Stimulated activated CD4-positive, alpha-beta T cell treated with anti-CD3 and anti-CD28 coated beads, Interleukin-1b, Interleukin-23, amount 100 ng/mL, for 48 hours (primary cell): ENCODE data around the gene GREB1.
A peak's percentile ranks its signal among the peaks of the same experiment; 100 is the strongest.

Experiments
- DNase-seq: peaks from one replicate; pipeline ENCODE4 v3.0.0-alpha.2; 2020

GREB1 gene

GRCh38 chr2:11667194-11667593, 133.3 kb downstream of the GREB1 start:
- no peak for DNase-seq

DNA sequence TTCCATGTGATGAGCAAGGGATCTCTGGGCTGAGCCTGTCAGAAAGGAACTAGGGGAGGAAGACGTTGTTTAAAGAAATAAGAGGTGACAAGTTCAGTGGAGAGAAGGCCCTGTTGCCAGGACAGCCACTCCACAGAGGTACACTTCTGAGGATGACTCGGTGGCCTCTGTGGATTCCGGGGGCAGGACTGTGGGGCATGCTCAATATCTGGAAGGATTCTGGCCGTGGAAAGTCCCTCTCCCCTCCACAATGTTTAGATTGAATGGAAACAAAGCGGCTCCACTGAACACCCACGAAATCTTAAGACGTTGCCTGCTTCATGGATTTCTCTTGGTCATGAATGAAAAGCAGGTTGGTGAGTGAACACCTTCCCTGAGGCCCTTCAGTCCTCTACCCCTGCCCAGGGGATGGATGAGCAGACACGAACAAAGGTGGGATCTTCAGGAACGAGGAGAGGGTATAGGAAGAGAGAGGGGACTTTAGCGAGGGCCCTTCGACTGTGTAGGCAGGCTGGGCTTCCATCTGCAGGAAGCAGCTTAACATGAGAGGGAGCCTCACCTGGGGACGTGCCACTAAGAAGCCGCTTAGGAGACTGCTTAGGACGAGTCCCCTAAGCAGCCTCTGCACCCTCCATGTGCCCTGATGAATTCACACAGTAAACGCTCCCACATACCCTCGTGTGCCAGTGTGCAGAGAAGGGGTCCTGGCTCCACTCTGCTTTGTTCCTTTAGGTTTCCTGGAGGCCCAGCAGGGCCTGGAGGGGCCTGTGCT, 134.2 kb downstream of the GREB1 start:
- no peak for DNase-seq

DNA sequence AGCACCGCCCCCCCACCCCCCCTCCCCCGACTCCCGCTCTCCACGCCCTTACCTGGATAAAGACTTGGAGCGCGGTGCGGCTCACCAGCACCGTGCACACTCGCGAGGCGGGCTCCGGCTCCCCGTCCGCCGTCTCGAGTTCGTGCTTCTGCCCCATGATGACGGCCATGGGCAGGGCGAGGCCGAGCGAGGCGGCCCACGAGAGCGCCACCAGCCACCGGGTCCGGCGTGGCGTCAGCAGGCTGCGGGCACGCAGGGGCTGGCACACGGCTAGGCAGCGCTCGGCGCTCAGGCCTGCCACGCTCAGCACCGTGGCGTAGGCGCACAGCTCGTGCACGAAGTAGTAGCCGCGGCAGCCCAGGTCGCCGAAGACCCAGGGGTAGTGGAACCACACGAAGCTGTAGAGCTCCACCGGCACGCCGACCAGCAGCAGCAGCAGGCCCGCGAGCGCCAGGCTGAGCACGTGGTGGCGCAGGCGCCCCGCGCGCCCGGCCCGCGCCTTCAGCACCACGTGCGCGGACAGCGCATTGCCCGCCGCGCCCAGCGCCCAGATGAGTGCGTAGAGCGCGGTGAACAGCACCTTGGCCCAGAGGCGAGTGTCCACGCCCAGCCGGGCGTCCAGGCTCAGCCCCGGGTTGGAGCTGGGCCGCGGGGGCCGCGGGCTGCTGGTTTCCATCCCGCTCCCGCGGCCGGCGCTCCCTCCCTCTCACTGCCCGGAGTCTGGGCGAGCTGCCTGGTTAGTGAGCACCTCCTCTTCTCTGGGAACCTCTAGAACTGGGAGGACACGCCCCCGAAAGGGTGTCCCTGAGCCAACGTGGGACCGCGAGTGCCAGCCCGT, 135.8 kb downstream of the GREB1 start, which contains the start of gene NTSR2:
NTSR2 (minus strand) TSS at position 742 of the 838 bp plus-strand sequence; CDS start at position 676, 66 bp downstream.
- peak; percentile 38 for DNase-seq

GRCh38 chr2:11672407-11672806, 138.6 kb downstream of the GREB1 start:
- no peak for DNase-seq

- no peak for DNase-seq
These were observed 141.1 kb downstream of the GREB1 start for GRCh38 chr2:11674983-11675382.

- no peak for DNase-seq
These were observed 141.7 kb downstream of the GREB1 start for GRCh38 chr2:11675423-11676112.

DNA sequence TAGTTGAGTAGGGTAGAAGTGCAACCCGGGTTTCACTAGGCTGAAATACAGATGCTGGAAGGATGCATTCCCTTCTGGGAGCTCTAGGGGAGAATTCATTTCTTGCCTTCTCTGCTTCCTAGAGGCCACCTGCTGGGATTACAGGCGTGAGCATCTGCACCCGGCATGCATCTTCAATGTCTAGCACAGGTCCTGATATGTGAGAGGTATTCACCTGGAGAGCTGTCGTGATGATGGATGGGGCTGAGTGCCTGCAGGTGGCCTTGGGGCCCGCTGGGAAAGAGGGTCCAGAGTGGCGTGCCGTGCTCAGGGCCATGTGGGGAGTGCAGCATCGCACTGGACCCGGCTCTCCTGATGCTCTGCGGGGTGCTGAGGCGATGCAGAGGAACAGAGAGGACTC, 142.8 kb downstream of the GREB1 start:
- DNase-seq, result no peak

- no peak for DNase-seq
These were observed 143.6 kb downstream of the GREB1 start for GRCh38 chr2:11677136-11678055.

DNA sequence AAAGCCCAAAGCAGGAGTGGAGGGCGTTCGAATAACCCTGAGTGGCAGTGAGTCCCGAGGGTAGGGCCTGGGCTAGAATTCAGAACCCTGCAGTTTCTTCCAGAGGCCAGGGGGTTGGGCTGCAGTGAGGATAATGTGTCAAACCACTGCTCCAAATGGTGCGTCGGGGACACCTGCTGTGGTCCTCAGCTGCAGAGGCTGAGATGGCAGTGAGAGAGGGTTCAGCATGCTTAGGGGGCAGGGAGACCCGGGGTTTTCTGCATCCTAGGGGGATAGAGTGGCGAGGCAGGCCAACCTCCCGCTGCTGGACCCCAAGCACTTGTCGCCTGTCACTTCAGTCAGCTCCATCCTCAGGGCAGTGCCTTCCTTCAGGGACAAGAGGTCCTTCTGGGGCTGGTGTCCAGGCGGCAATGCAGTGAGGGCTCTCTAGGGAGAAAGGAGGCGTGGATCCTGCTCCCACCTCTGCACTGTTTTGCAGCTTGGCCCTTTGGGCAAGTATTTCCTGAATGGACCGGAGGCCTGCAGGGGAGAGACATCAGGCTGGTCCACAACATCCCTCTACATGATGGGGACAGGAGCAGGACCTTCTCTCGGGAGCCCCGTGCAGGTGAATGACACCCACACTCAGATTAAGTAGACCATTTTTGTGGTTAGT, 144.6 kb downstream of the GREB1 start:
- DNase-seq, result no peak

- DNase-seq, result no peak
These were observed 145.2 kb downstream of the GREB1 start for GRCh38 chr2:11679016-11679415.

- DNase-seq, result no peak
These were observed 145.8 kb downstream of the GREB1 start for GRCh38 chr2:11679486-11680181.

DNA sequence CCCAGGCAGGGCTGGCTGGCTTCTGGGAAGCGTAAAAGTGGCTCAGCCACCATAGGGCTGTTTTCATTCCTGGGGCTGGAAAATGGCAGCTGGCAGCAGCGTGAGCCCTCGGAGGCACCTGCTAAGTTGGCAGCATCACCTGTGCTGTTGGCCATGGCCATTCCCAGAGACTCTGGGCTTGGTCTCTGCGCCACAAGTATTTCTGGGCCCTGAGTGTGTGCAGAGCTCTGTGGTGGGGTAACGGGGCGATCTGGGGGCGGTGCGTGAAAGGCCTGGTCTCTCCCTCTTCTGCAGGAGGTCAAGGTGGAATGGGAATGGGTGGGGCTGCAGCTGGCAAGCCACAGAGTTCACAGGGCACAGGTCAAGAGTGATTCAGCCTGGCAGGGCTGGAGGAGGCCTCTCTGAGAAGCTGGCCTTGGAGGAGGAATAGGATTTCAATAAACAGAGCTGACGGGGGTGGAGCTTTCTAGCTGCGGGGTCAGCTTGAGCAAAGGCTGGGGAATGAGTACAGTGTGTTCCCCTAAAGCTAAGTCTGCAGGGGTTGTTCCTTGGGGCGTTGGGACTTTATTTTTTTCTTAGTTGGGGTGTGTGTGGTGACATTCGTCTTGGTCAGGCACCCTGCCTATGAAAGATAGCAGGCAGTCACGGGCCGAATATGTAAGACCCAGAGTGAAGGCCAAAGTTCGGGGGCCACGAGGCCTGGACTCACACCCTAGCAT, 146.5 kb downstream of the GREB1 start:
- no peak for DNase-seq

DNA sequence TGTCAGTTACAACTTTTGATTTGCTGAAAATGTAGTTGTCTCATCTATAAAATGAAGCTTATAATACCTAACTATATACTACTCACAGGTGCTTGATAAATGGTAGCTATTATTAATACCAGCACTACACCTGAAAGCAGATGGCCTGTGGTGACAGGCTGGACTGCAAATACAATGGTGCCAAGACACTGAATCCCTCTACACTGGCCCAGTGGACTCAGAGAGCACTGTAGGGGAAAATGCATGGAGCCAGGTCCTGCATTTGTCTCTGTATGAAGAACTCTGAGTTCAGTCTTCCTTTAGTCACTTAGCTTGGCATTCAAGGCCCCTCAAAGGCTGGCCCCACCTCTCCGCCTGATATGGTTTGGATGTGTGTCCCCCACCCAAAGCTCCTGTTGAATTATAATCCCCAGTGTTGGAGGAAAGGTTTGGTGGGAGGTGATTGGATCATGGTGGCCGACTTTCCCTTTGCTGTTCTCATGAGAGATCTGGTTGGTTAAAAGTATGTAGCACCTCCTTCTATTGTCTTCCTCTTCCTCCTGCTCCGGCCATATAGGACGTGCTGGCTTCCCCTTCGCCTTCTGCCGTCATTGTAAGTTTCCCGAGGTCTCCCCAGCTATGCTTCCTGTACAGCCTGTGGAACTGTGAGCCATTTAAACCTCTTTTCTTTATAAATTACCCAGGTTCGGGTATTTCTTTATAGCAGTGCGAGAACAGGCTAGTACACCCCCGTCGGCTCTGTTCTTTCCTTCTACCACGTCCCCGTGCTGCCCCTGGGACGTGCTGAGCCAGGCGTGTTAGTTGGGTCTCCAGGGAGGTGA, 147.3 kb downstream of the GREB1 start:
- DNase-seq, result no peak

DNA sequence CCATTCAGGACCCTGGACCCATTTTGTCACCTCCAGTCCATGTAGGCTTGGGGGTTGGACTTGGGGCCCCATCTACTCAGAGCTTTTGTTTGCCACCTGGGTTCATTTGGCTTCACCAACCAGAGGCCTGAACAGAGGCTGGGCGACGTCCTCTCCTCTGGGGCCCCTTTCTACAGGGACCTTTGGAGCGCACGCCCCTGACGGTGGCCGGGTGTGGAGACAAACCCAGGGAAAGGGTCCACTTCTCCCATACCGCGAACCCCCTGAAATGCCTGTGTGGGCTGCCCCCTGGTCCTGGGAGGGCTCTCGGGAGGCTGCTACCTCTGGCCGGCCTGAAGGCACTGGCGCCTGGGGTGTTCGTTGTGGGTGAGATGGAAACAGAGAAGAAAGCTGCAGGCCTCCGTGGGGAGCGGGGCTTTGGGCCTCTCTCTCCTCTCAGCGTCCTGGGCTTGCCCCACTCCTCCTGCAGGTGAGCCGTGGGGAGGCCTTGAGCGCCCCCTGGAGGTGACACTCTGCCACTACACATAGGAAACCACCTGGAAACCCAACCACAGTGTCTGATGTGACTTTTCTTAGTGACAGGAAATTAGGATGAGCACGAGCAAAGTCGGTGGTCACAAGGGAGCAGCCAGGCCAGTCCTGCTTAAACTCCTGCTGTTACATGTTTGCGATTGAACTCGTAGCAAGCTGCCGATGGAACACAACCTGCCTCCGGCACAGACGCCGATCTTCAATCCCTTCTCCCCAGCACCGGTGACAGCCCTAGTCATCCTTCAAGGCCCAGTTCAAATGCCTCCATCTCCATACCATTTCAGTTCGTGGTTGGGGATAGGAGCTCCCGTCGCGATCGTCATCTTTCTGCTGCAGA, 148.1 kb downstream of the GREB1 start:
- DNase-seq, result peak; percentile 67

DNA sequence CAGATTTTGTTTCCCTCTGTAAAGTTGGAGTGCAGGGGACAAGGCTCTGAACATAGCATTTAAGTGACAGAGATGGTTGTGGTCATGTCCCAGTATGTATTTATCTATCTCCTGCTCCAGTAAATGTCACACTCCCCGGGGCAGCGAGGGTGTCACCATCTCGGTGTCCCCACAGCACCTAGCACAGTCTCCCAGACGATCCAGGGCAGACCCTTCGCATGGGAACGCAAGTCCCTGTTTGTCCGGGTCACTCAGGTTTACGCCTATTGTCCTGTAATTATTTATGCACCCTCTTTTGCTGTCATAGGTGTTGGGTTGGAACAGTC, 148.7 kb downstream of the GREB1 start:
- DNase-seq, result no peak

DNA sequence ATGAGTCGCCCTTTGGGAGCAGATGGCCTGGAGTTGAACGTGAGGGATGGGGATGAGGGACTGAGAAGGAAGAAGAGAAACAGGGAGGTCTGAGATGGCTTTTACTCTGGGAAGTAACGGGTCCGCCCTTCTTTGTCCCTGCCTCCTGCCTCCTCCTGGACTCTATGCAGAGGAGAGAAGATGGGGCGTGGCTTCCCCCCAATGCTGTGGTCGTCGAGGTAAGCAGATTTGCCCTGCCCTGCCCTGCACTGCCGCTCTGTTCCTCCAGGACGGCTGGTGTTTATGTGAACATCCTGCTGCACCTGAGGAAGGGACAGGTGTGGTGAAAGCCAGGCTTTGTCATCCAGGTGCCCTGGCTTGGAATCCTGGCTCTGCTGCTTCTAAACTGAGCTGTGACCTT, 149.6 kb downstream of the GREB1 start:
- DNase-seq, result no peak

DNA sequence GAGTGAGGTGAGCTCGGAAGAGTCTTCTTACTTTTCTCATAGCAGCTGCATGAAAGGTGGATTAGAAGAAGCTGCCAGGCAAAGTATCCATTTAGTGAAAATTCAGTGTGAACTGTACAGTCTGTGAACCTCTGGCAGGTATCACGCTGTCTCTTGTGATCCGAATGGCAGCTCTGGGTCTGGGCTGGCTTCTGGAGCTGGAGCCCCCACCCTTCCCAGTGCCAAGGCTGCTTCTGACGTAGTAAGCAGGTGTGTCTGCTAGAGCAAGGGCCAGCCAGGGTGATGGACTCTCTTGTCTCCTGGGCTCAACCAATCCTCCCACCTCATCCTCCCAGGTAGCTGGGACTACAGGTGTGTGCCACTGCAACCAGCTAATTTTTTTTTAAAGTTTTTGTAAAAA, 150.1 kb downstream of the GREB1 start:
- DNase-seq, result no peak

DNA sequence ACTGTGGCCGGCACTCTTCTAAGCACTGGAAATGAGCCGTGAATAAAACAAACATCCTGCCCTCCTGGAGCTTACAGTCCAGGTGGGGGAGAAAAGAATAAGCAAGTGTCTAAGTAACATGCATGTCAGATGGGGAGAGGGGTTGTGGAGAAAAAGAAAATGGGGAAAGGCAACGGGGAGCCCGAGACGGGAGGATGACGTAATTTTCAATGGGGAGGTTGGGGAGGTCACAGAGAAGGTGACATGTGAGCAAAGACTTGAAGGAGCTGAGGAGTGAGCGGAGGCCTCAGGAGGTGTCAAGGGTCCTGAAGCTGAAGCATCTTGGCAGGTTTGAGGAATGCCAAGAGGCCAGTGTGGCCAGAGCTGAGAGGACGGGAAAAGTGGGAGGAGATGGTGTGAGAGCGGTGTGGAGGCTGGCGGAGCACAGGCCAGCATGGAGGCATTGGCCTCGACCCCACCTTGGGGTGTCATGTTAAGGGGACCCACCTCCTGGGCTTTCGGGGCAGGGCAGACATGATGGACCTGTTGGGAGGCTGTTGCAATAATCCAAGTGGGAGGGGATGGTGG, 151.1 kb downstream of the GREB1 start:
- DNase-seq, result no peak
